Neural cell (in vitro differentiated cells): ENCODE measurements around the gene KIAA0513. TPM values are rescaled to one million over a fixed set of nuclear protein-coding genes. Genes with fewer than 3 reads are reported as not detected.
A peak's percentile ranks its signal among the peaks of the same experiment; 100 is the strongest.

Source experiments
- H2AFZ ChIP-seq: fragments of 200-600, 300-800 bp; sonication (generic), shearing (Covaris generic); 2 replicates; pipeline ENCODE4 v1.6.0; 2014; ENCODE audit warnings: low read depth, mild to moderate bottlenecking, antibody characterized with exemption, low read length, moderate library complexity
- H3F3A ChIP-seq: fragments of 200-600 bp; shearing (Covaris generic); 2 replicates; pipeline ENCODE4 v1.6.1; 2016; ENCODE audit warnings: mild to moderate bottlenecking, moderate library complexity, mixed read lengths, antibody characterized with exemption, low read length; ENCODE audit not compliant: insufficient read depth, poor library complexity, severe bottlenecking
- H3K27ac ChIP-seq: fragments of 200-600, 300-800 bp; sonication (generic), shearing (Covaris generic); 2 replicates; pipeline ENCODE4 v1.5.1; 2014; ENCODE audit warnings: mild to moderate bottlenecking, low read length, moderate library complexity
- H3K27me3 ChIP-seq: fragments of 300-800, 200-600 bp; sonication (generic), shearing (Covaris generic); 2 replicates; pipeline ENCODE4 v1.6.0; 2014; ENCODE audit warnings: mild to moderate bottlenecking, low read depth, low read length, moderate library complexity; ENCODE audit not compliant: insufficient read depth
- H3K36me3 ChIP-seq: fragments of 300-800, 200-600 bp; sonication (generic), shearing (Covaris generic); 2 replicates; pipeline ENCODE4 v1.5.1; 2014; ENCODE audit warnings: mild to moderate bottlenecking, antibody characterized with exemption, low read length, moderate library complexity; ENCODE audit not compliant: insufficient read depth
- H3K4me2 ChIP-seq: fragments of 300-800, 200-600 bp; sonication (generic), shearing (Covaris generic); 2 replicates; pipeline ENCODE4 v1.6.0; 2014; ENCODE audit warnings: mild to moderate bottlenecking, low read length
- H3K4me3 ChIP-seq: fragments of 300-800, 200-600 bp; sonication (generic), shearing (Covaris generic); 2 replicates; pipeline ENCODE4 v1.5.1; 2014; ENCODE audit warnings: mild to moderate bottlenecking, low read length, moderate library complexity
- H3K79me2 ChIP-seq: fragments of 200-600 bp; shearing (Covaris generic); replicated peaks from 2 replicates; pipeline ENCODE4 v1.6.0; 2014; ENCODE audit warnings: mild to moderate bottlenecking, low read length, moderate library complexity; ENCODE audit not compliant: insufficient read depth
- H3K9ac ChIP-seq: fragments of 300-800, 200-600 bp; sonication (generic), shearing (Covaris generic); 2 replicates; pipeline ENCODE4 v1.6.1; 2016; ENCODE audit warnings: mild to moderate bottlenecking, low read length, mixed read lengths
- H3K9me2 ChIP-seq: fragments of 200-600 bp; shearing (Covaris generic); 2 replicates; pipeline ENCODE4 v1.6.1; 2016; ENCODE audit warnings: mild to moderate bottlenecking, low read length, mixed read lengths; ENCODE audit not compliant: insufficient read depth
- H3K9me3 ChIP-seq: fragments of 200-600, 300-800 bp; sonication (generic), shearing (Covaris generic); 2 replicates; pipeline ENCODE4 v1.6.1; 2016; ENCODE audit warnings: mild to moderate bottlenecking, mixed run types, low read length, moderate library complexity, mixed read lengths
- H4K20me1 ChIP-seq: fragments of 200-600 bp; shearing (Covaris generic); 2 replicates; pipeline ENCODE4 v1.6.1; 2016; ENCODE audit warnings: mild to moderate bottlenecking, mixed run types; ENCODE audit not compliant: insufficient read depth
- EP300 ChIP-seq: fragments of 450-650 bp; conservative IDR thresholded peaks from 2 replicates; pipeline ENCODE4 v1.6.1; 2014; ENCODE audit warnings: antibody characterized with exemption, mild to moderate bottlenecking, moderate library complexity; ENCODE audit not compliant: poor library complexity, severe bottlenecking
- EZH2 ChIP-seq: fragments of 200-600, 300-800 bp; shearing (Covaris generic), sonication (generic); IDR thresholded peaks from 2 replicates; pipeline ENCODE4 v1.6.1; 2014; ENCODE audit warnings: antibody characterized with exemption, low read length, borderline replicate concordance, mild to moderate bottlenecking; ENCODE audit not compliant: insufficient read depth, poor library complexity, severe bottlenecking
- MXI1 ChIP-seq: fragments of 450-650 bp; conservative IDR thresholded peaks from 2 replicates; pipeline ENCODE4 v1.6.1; 2014; ENCODE audit warnings: antibody characterized with exemption, mild to moderate bottlenecking; ENCODE audit not compliant: poor library complexity, severe bottlenecking
- POLR2AphosphoS5 ChIP-seq: IDR thresholded peaks from 2 replicates; pipeline ENCODE4 v1.6.1; 2012
- RAD21 ChIP-seq: fragments of 450-650 bp; conservative IDR thresholded peaks from 2 replicates; pipeline ENCODE4 v1.6.1; 2014; ENCODE audit warnings: antibody characterized with exemption, mild to moderate bottlenecking, moderate library complexity
- SMC3 ChIP-seq: fragments of 450-650 bp; conservative IDR thresholded peaks from 2 replicates; pipeline ENCODE4 v1.6.1; 2014; ENCODE audit warnings: antibody characterized with exemption, mild to moderate bottlenecking, moderate library complexity; ENCODE audit not compliant: poor library complexity
- TAF1 ChIP-seq: IDR thresholded peaks from 2 replicates; pipeline ENCODE4 v1.6.1; 2012; ENCODE audit warnings: low read depth
- polyA plus RNA-seq: library from polyadenylated mRNA; depleted of rRNA; stranded (reverse); fragments of >200 nt; gene quantifications from 2 replicates; pipeline ENCODE4 v1.2.3, GENCODE V29; 2014
- TF ChIP-seq, protein P1 (sequence below): fragments of 450-650 bp; IDR thresholded peaks from 2 replicates; pipeline ENCODE4 v1.5.1; 2014; ENCODE audit warnings: antibody characterized with exemption, mild to moderate bottlenecking, moderate library complexity; ENCODE audit not compliant: poor library complexity, severe bottlenecking
- TF ChIP-seq, protein P2 (sequence below): IDR thresholded peaks from 2 replicates; pipeline ENCODE4 v1.6.1; 2012; ENCODE audit warnings: borderline replicate concordance

The KIAA0513 gene
- polyA plus RNA-seq, 1 donor from 2014 or later, result 18.9 TPM

DNA sequence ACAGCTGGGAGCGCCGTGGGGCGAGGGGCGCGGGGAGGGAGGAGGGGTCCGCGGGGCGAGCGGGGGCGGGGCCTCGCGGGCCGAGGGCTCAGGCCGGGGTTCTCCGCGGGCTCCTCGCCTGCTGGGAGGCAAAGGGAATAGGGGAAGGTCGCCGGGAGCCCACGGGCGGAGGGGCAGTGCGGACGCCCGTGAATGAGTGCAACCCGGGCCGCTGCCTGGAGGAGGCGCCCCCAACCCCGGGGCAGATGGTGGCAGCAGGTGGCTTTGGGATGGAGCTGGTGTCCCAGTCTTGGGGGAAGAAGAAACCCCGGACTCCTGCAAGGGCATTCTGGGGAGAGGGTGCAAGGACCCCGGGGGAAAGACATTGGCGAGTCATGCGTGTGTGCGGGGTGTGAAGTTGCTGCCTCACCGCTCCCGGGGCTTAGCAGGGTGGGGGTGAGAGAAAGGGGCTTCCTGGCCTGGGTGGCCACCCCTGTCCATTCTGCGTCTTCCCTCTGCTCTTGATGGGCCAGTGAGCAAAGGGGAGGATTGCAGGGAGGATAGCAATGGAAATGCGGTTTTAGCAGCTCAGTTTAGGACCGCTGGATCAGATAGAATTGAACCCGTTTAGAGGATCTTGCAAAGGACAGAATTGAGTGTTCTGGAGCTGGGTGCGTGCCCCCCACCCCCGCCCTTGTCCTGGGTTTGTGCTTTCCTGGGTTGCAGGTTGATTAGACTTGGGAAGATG lies 526 bp downstream of the KIAA0513 start:
- no peaks in the 10 kb centered on the region for H3F3A ChIP-seq
- H3K4me3 ChIP-seq, result peak overlapping the region; percentile 92
- peak overlapping the region; percentile 88 for H3K9ac ChIP-seq
- H2AFZ ChIP-seq, result peak overlapping the region; percentile 45
- H3K27ac ChIP-seq, result peak overlapping the region; percentile 76
- H3K36me3 ChIP-seq, result no peaks in the 10 kb centered on the region
- TF ChIP-seq POLR2AphosphoS5 (no peak), SMC3 (no peak), EP300 (no peak), MXI1 (no peak), TAF1 (no peak), RAD21 (no peak), EZH2 (no peak)
- TF ChIP-seq, protein P1, sequence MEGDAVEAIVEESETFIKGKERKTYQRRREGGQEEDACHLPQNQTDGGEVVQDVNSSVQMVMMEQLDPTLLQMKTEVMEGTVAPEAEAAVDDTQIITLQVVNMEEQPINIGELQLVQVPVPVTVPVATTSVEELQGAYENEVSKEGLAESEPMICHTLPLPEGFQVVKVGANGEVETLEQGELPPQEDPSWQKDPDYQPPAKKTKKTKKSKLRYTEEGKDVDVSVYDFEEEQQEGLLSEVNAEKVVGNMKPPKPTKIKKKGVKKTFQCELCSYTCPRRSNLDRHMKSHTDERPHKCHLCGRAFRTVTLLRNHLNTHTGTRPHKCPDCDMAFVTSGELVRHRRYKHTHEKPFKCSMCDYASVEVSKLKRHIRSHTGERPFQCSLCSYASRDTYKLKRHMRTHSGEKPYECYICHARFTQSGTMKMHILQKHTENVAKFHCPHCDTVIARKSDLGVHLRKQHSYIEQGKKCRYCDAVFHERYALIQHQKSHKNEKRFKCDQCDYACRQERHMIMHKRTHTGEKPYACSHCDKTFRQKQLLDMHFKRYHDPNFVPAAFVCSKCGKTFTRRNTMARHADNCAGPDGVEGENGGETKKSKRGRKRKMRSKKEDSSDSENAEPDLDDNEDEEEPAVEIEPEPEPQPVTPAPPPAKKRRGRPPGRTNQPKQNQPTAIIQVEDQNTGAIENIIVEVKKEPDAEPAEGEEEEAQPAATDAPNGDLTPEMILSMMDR, result peak; percentile 44
- TF ChIP-seq, protein P2, sequence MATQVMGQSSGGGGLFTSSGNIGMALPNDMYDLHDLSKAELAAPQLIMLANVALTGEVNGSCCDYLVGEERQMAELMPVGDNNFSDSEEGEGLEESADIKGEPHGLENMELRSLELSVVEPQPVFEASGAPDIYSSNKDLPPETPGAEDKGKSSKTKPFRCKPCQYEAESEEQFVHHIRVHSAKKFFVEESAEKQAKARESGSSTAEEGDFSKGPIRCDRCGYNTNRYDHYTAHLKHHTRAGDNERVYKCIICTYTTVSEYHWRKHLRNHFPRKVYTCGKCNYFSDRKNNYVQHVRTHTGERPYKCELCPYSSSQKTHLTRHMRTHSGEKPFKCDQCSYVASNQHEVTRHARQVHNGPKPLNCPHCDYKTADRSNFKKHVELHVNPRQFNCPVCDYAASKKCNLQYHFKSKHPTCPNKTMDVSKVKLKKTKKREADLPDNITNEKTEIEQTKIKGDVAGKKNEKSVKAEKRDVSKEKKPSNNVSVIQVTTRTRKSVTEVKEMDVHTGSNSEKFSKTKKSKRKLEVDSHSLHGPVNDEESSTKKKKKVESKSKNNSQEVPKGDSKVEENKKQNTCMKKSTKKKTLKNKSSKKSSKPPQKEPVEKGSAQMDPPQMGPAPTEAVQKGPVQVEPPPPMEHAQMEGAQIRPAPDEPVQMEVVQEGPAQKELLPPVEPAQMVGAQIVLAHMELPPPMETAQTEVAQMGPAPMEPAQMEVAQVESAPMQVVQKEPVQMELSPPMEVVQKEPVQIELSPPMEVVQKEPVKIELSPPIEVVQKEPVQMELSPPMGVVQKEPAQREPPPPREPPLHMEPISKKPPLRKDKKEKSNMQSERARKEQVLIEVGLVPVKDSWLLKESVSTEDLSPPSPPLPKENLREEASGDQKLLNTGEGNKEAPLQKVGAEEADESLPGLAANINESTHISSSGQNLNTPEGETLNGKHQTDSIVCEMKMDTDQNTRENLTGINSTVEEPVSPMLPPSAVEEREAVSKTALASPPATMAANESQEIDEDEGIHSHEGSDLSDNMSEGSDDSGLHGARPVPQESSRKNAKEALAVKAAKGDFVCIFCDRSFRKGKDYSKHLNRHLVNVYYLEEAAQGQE, result peak; percentile 12
- no peaks in the 10 kb centered on the region for H3K79me2 ChIP-seq
- no peaks in the 10 kb centered on the region for H3K27me3 ChIP-seq
- H3K9me3 ChIP-seq, result no peaks in the 10 kb centered on the region
- H3K9me2 ChIP-seq, result no peaks in the 10 kb centered on the region
- H4K20me1 ChIP-seq, result no peaks in the 10 kb centered on the region
- peak overlapping the region; percentile 60 for H3K4me2 ChIP-seq

DNA sequence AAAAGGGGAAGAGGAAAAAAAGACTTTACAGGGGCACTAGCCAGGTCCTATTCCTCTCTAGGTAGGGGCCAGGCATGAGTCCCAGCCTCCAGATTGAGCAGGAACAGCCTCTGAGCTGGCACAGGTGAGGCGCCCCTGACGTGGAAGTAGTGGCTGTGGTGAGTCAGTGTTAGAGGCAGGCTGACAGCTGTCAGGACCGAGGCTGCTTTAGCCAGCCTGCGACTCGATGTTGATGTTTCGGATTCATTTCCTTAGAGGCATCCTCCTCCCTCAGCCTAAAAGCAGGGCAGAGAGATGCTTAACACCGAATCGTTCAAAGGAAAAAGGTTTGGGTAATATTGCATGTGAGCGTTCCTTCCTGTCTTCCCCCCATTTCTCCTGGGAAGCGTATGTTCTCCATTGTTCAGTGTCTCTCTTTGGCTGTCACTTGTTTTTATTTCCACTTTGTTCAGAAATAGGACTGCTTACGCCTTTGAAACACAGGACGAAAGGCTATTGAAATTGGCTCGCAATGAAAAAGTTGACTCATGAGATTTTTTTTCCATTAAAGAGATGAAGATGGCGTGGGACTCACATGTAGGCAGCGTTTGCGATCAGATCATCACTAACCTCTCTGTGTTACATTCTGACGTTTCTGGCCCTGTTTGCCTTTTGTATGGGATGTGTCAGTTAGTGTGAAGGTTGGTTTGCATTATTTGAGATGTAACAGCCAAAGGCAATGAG lies 1.3 kb downstream of the KIAA0513 start:
- H4K20me1 ChIP-seq, result no peaks in the 10 kb centered on the region
- no peaks in the 10 kb centered on the region for H3K9me2 ChIP-seq
- peak overlapping the region; percentile 92 for H3K4me3 ChIP-seq
- H3K27ac ChIP-seq, result peak overlapping the region; percentile 31
- peak overlapping the region; percentile 60 for H3K4me2 ChIP-seq
- no peak overlapping the region for H2AFZ ChIP-seq
- H3K9ac ChIP-seq, result peak overlapping the region; percentile 88
- H3K36me3 ChIP-seq, result no peaks in the 10 kb centered on the region
- TF ChIP-seq RAD21 (no peak), EZH2 (no peak), MXI1 (no peak), POLR2AphosphoS5 (no peak), EP300 (no peak)
- TF ChIP-seq, protein P2, result no peak
- TF ChIP-seq, protein P1, result no peak
- H3K27me3 ChIP-seq, result no peaks in the 10 kb centered on the region
- H3F3A ChIP-seq, result no peaks in the 10 kb centered on the region
- H3K79me2 ChIP-seq, result no peaks in the 10 kb centered on the region
- H3K9me3 ChIP-seq, result no peaks in the 10 kb centered on the region
